NB4 (cell line): Measurements from ENCODE around the gene MAGEB3.

Experiments used
- DNase-seq: peaks from one replicate; pipeline ENCODE4 v3.0.0; 2010; ENCODE audit warnings: low read depth
- H3K4me3 ChIP-seq: one replicate; pipeline ENCODE4 v1.5.1; 2011; ENCODE audit warnings: mild to moderate bottlenecking, low read depth, low read length, moderate library complexity
- CTCF ChIP-seq: IDR thresholded peaks from one replicate; pipeline ENCODE4 v1.5.1; 2012; ENCODE audit warnings: low read depth, low read length
- MAX ChIP-seq: IDR thresholded peaks from 2 replicates; pipeline ENCODE4 v1.6.1; 2011; ENCODE audit warnings: low read depth, low read length
- MYC ChIP-seq: IDR thresholded peaks from 2 replicates; pipeline ENCODE4 v1.6.1; 2011; ENCODE audit warnings: low read depth, low read length
- POLR2A ChIP-seq: IDR thresholded peaks from 2 replicates; pipeline ENCODE4 v1.6.1; 2011; ENCODE audit warnings: mild to moderate bottlenecking; ENCODE audit not compliant: insufficient read length; ENCODE audit errors: extremely low read depth

The MAGEB3 gene

GRCh38 chrX:30212172-30212571, 18.3 kb upstream of the MAGEB3 start:
- no peak for DNase-seq
- TF ChIP-seq MYC (no peak), POLR2A (no peak), CTCF (no peak), MAX (no peak)
- H3K4me3 ChIP-seq: no peak overlapping the region

- DNase-seq: peak; percentile 7
- H3K4me3 ChIP-seq: no peak within 1 kb of the TSS
- TF ChIP-seq POLR2A: no peak
- peak; percentile 4 for TF ChIP-seq CTCF
- TF ChIP-seq MAX: no peak
- TF ChIP-seq MYC: no peak
These were observed 15.1 kb upstream of the MAGEB3 start, which contains the start of gene MAGEB2 for GRCh38 chrX:30215357-30215843. Gene MAGEB2 (plus strand): TSS chrX:30215563. CDS start chrX:30218581, 3,018 bp downstream.

GRCh38 chrX:30217465-30217864, 13.0 kb upstream of the MAGEB3 start:
- TF ChIP-seq CTCF: no peak
- no peak for DNase-seq
- H3K4me3 ChIP-seq: no peak overlapping the region

- no peak overlapping the region for H3K4me3 ChIP-seq
- no peak for TF ChIP-seq CTCF
- no peak for TF ChIP-seq MYC
- TF ChIP-seq MAX: no peak
- TF ChIP-seq POLR2A: no peak
- no peak for DNase-seq
These were observed 11.1 kb upstream of the MAGEB3 start for GRCh38 chrX:30219372-30219771.

- TF ChIP-seq MYC (no peak), POLR2A (no peak), CTCF (no peak), MAX (no peak)
- DNase-seq: no peak
- no peak overlapping the region for H3K4me3 ChIP-seq
These were observed 9.8 kb upstream of the MAGEB3 start for GRCh38 chrX:30220661-30221060.

- TF ChIP-seq CTCF (no peak), MYC (no peak), MAX (no peak), POLR2A (no peak)
- DNase-seq: no peak
- no peak overlapping the region for H3K4me3 ChIP-seq
These were observed 5.9 kb upstream of the MAGEB3 start for GRCh38 chrX:30224536-30224935.
